Stimulated activated naive CD8-positive, alpha-beta T cell treated with anti-CD3 and anti-CD28 coated beads, Interleukin-15, Interleukin-2, amounts not matched to agents 100 ng/mL and 50 ng/mL, for 24 hours (primary cell): ENCODE results near the gene DOC2B.

Source experiments
- H3K27ac Mint-ChIP-seq: one replicate; pipeline ENCODE4 v1.8.0; 2021; ENCODE audit warnings: mild to moderate bottlenecking, mixed read lengths
- H3K27me3 Mint-ChIP-seq: one replicate; pipeline ENCODE4 v1.8.0; 2021; ENCODE audit warnings: mixed read lengths
- H3K36me3 Mint-ChIP-seq: one replicate; pipeline ENCODE4 v1.8.0; 2021; ENCODE audit warnings: low read depth, mixed read lengths
- H3K4me1 Mint-ChIP-seq: one replicate; pipeline ENCODE4 v1.8.0; 2021; ENCODE audit warnings: low read depth, mixed read lengths
- H3K4me3 Mint-ChIP-seq: one replicate; pipeline ENCODE4 v1.8.0; 2021; ENCODE audit warnings: mild to moderate bottlenecking, mixed read lengths
- H3K9me3 Mint-ChIP-seq: one replicate; pipeline ENCODE4 v1.8.0; 2021; ENCODE audit warnings: mixed read lengths

The DOC2B gene

DNA sequence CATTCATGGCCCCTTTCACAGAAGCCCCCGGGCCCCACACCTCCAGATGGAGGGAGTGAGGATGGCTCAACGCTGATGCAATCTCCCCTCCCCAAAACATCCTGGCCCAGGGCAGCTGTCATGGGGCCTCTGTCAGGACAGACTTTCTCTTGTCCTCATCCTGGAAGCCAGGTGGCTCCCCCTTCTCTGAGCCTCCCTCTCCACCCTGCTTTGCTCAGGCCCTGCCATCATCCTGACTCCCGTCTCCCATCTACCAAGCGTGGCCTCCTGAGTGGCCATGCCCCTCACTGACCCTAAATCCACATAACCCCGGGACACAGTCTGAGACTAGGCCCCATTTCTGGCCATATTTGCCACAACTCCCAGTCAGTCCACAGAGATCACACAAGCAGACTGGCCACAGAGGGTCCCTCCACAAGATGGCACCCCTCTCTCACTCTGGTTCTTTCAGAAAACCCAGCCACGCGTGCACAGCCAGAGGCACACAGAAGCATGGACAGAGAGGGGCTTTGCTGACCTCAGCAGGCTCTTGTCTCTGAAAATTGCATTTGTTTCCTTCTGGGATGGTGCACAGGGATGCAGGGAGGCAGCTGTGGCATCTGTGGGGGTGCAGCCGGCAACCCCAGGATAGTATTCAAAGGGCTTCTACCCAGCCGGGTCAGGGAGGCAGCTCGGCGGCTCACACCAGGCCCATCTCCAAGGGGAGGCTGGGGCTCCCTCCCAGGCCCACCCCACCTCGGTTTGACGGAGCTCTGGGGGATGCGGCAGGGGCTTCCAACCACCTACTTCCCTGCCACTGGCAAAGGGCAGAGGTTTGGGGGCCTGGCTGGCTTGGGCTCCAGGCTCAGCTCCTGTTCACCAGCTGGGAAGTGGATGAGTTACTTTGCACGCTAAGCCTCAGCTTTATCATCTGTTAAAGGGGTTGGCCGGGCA is 16.9 kb downstream of the DOC2B start:
- H3K4me3 Mint-ChIP-seq, result no peak overlapping the region
- H3K4me1 Mint-ChIP-seq, result no peaks in the 10 kb centered on the region
- peaks cover 3% of the 10 kb centered on the region for H3K27me3 Mint-ChIP-seq
- no peaks in the 10 kb centered on the region for H3K9me3 Mint-ChIP-seq
- no peak overlapping the region for H3K27ac Mint-ChIP-seq
- no peaks in the 10 kb centered on the region for H3K36me3 Mint-ChIP-seq

- Mint-ChIP-seq H3K36me3 (no peaks in the 10 kb centered on the region), H3K4me3 (no peak overlapping the region), H3K27me3 (peaks cover 3% of the 10 kb centered on the region), H3K4me1 (no peaks in the 10 kb centered on the region), H3K27ac (no peak overlapping the region), H3K9me3 (no peaks in the 10 kb centered on the region)
Measured at GRCh38 chr17:163514-164098, 17.8 kb downstream of the DOC2B start.

DNA sequence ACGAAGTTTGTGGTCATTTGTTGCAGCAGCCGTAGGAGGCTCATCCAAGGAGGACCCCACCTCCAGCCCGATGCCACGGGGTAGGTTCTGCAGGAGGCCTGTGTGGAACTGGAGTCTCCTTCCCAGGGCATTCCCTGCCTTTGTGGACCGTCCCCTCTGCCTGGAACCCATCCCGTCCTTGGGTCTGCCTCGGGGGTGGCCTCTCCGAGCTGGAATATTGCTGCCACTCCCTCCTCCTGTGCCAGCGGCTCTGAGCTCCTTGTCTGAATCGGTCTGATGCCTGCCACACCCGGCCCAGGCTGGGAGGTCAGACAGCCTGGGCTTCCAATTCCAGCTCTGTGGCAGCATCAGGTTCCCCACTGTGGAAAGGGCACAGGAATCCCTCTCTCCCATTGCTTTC is 18.8 kb downstream of the DOC2B start:
- Mint-ChIP-seq H3K36me3 (no peaks in the 10 kb centered on the region), H3K9me3 (no peaks in the 10 kb centered on the region), H3K27ac (no peak overlapping the region), H3K27me3 (peaks cover 3% of the 10 kb centered on the region), H3K4me1 (no peaks in the 10 kb centered on the region), H3K4me3 (no peak overlapping the region)

DNA sequence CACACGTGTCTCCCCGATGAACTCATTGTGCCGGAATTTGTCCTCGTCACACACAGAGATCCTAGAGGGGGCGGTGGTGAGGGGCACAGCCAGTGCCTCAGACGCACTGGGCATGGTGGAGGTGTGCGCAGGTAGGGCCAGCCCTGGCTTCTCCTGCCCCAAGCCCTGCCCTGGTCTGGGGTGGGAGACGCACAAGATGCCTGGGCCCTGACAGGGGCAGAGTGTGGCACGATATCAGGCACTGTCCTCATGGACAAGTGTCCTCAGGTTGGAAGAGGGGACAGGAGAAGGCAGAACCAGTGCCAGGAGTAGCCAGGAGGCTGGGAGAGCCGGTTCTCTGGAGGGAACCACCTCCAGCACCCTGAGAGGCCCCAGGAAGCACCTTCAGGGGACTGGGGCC is 20.0 kb downstream of the DOC2B start:
- Mint-ChIP-seq H3K4me3 (no peak overlapping the region), H3K9me3 (no peaks in the 10 kb centered on the region), H3K27me3 (peaks cover 3% of the 10 kb centered on the region), H3K36me3 (no peaks in the 10 kb centered on the region), H3K27ac (no peak overlapping the region), H3K4me1 (no peaks in the 10 kb centered on the region)

DNA sequence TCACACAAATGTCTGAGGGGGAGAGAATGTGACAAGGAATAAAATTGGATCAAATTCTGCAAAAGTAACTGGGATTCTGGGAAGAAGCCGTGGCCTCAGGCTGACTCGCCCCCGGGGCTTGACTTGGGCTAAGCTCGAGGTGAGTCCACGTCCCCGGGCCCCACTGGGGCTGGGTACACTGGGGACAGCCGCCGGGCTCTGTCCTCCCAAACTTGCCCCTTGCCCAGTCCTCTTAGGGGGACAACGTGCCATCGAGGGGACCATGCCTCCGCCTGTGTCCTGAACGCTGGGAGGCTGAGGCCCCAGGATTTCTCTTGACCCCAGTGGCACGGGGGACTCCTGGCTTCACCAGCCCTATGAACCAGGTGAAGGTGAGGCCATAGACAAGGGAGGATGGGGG is 21.1 kb downstream of the DOC2B start:
- Mint-ChIP-seq H3K9me3 (no peaks in the 10 kb centered on the region), H3K27ac (no peak overlapping the region), H3K4me1 (no peaks in the 10 kb centered on the region), H3K27me3 (peaks cover 3% of the 10 kb centered on the region), H3K4me3 (no peak overlapping the region), H3K36me3 (no peaks in the 10 kb centered on the region)

GRCh38 chr17:159609-160008 is 21.8 kb downstream of the DOC2B start:
- no peak overlapping the region for H3K4me3 Mint-ChIP-seq
- no peaks in the 10 kb centered on the region for H3K36me3 Mint-ChIP-seq
- H3K27me3 Mint-ChIP-seq, result peaks cover 3% of the 10 kb centered on the region
- no peaks in the 10 kb centered on the region for H3K4me1 Mint-ChIP-seq
- H3K9me3 Mint-ChIP-seq, result no peaks in the 10 kb centered on the region
- H3K27ac Mint-ChIP-seq, result no peak overlapping the region

GRCh38 chr17:158379-158778 is 23.1 kb downstream of the DOC2B start:
- Mint-ChIP-seq H3K4me1 (no peaks in the 10 kb centered on the region), H3K27me3 (peaks cover 3% of the 10 kb centered on the region), H3K9me3 (no peaks in the 10 kb centered on the region), H3K27ac (no peak overlapping the region), H3K36me3 (no peaks in the 10 kb centered on the region), H3K4me3 (no peak overlapping the region)

DNA sequence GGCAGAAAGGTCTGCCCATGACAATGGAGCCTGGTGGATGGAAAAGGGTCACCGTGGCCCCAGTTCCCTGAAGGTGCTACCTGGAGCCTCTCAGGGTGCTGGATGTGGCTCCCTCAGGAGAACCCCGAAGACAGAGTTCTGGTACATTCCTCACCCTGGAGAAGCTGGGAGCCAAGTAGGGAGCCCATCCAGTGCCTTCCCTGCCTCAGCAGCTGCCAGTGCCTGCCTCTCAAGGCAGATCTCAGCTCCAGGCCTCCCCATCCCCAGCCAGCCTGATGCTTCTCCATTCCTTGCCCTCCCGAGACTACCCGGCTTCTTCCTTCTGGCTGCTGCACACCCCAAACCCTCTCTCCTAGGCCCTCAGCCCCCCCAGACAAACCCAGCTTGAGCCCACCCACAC is 23.5 kb downstream of the DOC2B start:
- Mint-ChIP-seq H3K27ac (no peak overlapping the region), H3K36me3 (no peaks in the 10 kb centered on the region), H3K4me1 (no peaks in the 10 kb centered on the region), H3K27me3 (peaks cover 3% of the 10 kb centered on the region), H3K4me3 (no peak overlapping the region), H3K9me3 (no peaks in the 10 kb centered on the region)

- H3K27me3 Mint-ChIP-seq, result peaks cover 3% of the 10 kb centered on the region
- no peaks in the 10 kb centered on the region for H3K36me3 Mint-ChIP-seq
- H3K4me1 Mint-ChIP-seq, result no peaks in the 10 kb centered on the region
- no peak overlapping the region for H3K4me3 Mint-ChIP-seq
- no peaks in the 10 kb centered on the region for H3K9me3 Mint-ChIP-seq
- H3K27ac Mint-ChIP-seq, result no peak overlapping the region
Measured at GRCh38 chr17:156946-157345, 24.5 kb downstream of the DOC2B start.

DNA sequence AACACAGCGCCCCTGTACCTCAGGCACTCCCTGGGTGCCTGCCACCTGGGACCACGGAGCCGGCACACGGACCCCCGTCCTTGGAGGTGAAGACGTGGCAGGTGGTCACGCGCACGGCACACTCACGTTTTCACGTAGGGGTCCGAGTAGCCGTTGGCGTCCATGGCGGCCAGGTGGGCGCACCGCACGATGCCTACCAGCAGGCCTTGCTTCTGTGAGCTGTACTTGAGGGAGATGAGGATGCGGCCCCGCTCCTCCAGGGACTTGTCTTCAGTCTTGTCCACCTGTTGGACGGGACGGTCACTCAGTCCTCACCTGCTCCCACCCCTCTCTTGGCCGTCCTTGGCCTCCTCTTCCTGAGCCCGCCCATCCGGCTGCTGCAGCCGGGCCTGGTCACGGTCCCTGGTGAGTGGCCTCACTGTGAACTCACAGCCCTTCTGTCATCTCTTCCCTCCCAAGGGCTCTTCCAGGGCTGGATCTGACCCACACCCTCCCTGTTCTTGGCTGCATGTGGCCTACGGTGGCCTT is 25.3 kb downstream of the DOC2B start:
- no peak overlapping the region for H3K4me3 Mint-ChIP-seq
- no peaks in the 10 kb centered on the region for H3K36me3 Mint-ChIP-seq
- no peaks in the 10 kb centered on the region for H3K4me1 Mint-ChIP-seq
- H3K9me3 Mint-ChIP-seq, result no peaks in the 10 kb centered on the region
- H3K27ac Mint-ChIP-seq, result no peak overlapping the region
- H3K27me3 Mint-ChIP-seq, result peaks cover 3% of the 10 kb centered on the region

DNA sequence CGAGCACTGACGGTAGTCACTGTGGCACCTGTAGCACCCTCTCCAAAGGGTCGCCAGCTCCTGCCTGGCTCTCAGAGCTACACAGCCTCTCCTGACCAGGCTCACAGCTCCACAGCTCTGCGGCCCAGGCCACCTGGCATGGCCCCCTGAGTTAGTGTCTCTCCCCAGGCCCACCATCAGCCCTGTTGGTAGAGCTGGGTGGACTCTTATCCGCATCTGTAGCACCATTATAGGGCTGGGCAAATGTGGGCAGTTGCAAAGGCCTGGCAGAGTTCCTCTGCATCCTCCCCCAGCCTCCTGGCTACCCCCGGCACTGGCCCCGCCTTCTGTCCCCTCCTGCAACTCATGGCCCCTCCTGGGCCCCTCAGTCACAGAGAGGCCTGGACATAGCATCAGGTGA is 25.9 kb downstream of the DOC2B start:
- no peaks in the 10 kb centered on the region for H3K9me3 Mint-ChIP-seq
- H3K36me3 Mint-ChIP-seq, result no peaks in the 10 kb centered on the region
- peaks cover 3% of the 10 kb centered on the region for H3K27me3 Mint-ChIP-seq
- no peak overlapping the region for H3K27ac Mint-ChIP-seq
- no peaks in the 10 kb centered on the region for H3K4me1 Mint-ChIP-seq
- H3K4me3 Mint-ChIP-seq, result no peak overlapping the region

DNA sequence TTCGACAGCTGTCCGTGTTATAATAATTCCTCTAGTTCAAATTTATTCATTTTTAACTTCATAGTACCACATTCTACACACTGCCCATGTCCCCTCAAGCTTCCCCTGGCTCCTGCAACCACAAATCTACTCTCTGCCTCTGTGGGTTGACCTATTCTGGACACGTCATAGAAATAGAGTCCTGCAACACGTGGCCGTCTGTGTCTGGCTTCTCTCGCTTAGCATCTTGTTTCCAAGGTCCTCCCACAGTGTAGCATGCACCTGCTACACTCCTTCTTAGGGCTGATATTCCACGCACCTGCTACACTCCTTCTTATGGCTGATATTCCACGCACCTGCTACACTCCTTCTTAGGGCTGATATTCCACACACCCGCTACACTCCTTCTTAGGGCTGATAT is 27.6 kb downstream of the DOC2B start:
- Mint-ChIP-seq H3K36me3 (no peaks in the 10 kb centered on the region), H3K4me1 (no peaks in the 10 kb centered on the region), H3K4me3 (no peak overlapping the region), H3K27ac (no peak overlapping the region), H3K9me3 (no peaks in the 10 kb centered on the region), H3K27me3 (no peaks in the 10 kb centered on the region)

- no peak overlapping the region for H3K4me3 Mint-ChIP-seq
- no peaks in the 10 kb centered on the region for H3K4me1 Mint-ChIP-seq
- H3K36me3 Mint-ChIP-seq, result no peaks in the 10 kb centered on the region
- no peak overlapping the region for H3K27ac Mint-ChIP-seq
- H3K27me3 Mint-ChIP-seq, result no peaks in the 10 kb centered on the region
- H3K9me3 Mint-ChIP-seq, result no peaks in the 10 kb centered on the region
Measured at GRCh38 chr17:152860-153420, 28.5 kb downstream of the DOC2B start.

DNA sequence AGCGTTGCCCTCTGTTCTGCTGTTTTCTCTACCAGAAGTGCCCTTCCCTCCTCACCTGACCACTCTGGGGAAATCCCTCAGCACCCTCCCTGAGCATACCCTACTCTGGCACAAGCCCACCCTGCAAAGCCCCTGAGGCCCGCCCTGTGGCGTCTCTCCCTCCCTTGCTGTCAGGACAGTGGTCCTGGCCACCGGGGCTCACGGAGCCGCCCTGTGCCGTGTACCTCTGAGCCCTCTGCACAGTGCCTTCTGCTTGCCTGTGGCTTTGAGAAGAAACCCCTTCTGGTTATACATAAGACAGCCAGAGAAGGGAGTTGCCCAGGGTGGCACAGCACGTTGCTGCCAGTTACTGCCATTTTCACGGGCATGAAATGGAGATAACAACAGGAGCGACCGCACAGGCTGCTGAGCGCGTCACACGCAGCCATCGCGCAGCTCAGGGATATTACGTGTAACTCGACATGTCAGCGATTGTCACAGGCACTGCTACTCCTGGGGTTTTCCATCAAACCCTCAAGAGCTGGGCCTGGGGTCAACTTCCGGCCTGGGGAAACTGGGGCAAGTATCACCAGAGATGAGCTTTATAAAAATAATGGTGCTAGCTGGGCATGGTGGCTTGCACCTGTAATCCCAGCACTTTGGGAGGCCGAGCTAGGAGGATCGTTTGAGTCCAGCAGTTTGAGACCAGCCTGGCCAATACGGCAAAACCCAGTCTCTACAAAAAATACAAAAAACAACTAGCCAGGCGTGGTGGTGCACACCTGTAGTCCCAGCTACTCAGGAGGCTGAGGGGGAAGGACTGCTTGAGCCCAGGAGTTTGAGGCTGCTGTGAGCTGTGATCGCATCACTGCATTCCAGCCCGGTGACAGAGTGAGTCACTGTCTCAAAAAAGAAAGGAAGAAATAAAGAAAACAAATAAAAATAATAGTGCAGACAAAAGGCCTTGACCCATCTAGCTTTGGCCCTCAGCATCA is 29.3 kb downstream of the DOC2B start:
- Mint-ChIP-seq H3K9me3 (no peaks in the 10 kb centered on the region), H3K27me3 (no peaks in the 10 kb centered on the region), H3K4me3 (no peak overlapping the region), H3K27ac (no peak overlapping the region), H3K4me1 (no peaks in the 10 kb centered on the region), H3K36me3 (no peaks in the 10 kb centered on the region)
